Stomach smooth muscle (tissue), 2 donors: ENCODE measurements around the gene EHBP1.

Source experiments
- H3K27ac ChIP-seq: one replicate; pipeline ENCODE4 v1.7.0; 2013; ENCODE audit warnings: mild to moderate bottlenecking, low read length, inconsistent platforms
- H3K27me3 ChIP-seq, 2 donors: one replicate each; pipeline ENCODE4 v1.7.0; 2013; ENCODE audit warnings: low read length in 2 of 2; ENCODE audit not compliant: insufficient read depth in 2 of 2, control insufficient read depth in 1 of 2
- H3K36me3 ChIP-seq, 2 donors: one replicate each; pipeline ENCODE4 v1.7.0; 2013; ENCODE audit warnings: low read length in 2 of 2; ENCODE audit not compliant: control insufficient read depth in 2 of 2, insufficient read depth in 2 of 2
- H3K4me1 ChIP-seq: one replicate; pipeline ENCODE4 v1.7.0; 2013; ENCODE audit warnings: low read length; ENCODE audit not compliant: control insufficient read depth, insufficient read depth
- H3K4me3 ChIP-seq, 2 donors: one replicate each; pipeline ENCODE4 v1.7.0; 2013; ENCODE audit warnings: low read length in 2 of 2
- H3K9ac ChIP-seq, 2 donors: one replicate each; pipeline ENCODE4 v1.7.0; 2013; ENCODE audit warnings: low read length in 2 of 2, mild to moderate bottlenecking in 1 of 2
- H3K9me3 ChIP-seq, 2 donors: one replicate each; pipeline ENCODE4 v1.7.0; 2013; ENCODE audit warnings: low read length in 2 of 2; ENCODE audit not compliant: control insufficient read depth in 2 of 2
- donor health status: healthy.
- donor health status: Pancreatic carcinoma.

Gene EHBP1

DNA sequence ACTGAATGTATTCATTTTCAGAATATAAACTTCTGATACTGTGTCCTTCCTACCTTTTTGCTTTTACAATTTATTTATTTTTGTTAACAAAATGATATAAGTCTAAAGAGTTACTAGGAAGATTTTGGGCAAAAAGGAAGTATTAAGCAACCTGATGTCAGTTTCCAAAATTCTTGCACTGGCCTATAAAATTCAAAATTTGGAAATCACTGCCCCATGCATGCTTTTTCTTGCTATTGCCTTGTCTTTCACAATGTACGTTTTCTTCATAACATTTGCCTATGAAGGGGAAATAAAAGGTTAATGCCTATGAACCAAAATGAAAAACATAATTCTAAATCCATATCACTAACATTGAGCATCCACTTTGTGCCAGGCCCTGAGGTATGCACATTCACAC, 40.1 kb upstream of the EHBP1 start:
- H3K9ac ChIP-seq = no peak overlapping the region
- no peak overlapping the region for H3K4me3 ChIP-seq
- no peaks in the 10 kb centered on the region for H3K9me3 ChIP-seq
- H3K36me3 ChIP-seq = no peaks in the 10 kb centered on the region
- peaks cover 27% of the 10 kb centered on the region for H3K4me1 ChIP-seq
- peak overlapping the region; percentile 60 for H3K27ac ChIP-seq
- H3K27me3 ChIP-seq = no peaks in the 10 kb centered on the region

DNA sequence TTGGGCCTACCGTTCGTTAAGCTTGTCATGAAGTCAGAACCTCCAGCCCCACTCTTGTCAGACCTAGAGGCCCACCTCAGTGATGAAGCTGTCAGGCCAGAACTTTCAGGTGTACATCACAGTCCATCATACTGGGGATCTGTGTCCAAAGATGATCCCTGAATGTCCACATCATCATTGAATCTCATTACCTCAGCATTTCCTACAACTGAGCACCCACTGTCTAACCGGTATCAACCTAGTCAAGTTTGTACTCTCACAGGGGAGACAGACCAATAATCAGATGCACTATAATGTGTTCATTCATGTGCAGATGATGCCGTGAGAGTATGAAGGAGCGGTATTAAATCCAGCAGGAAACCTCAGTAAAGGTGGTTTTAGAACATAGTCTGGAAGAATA, 36.3 kb upstream of the EHBP1 start:
- Histone ChIP-seq H3K36me3 (no peaks in the 10 kb centered on the region), H3K27me3 (no peaks in the 10 kb centered on the region), H3K9ac (no peak overlapping the region), H3K27ac (no peak overlapping the region), H3K4me3 (no peak overlapping the region), H3K4me1 (peaks cover 32% of the 10 kb centered on the region), H3K9me3 (no peaks in the 10 kb centered on the region)

- no peaks in the 10 kb centered on the region for H3K27me3 ChIP-seq
- no peak overlapping the region for H3K27ac ChIP-seq
- H3K36me3 ChIP-seq = no peaks in the 10 kb centered on the region
- peaks cover 15% of the 10 kb centered on the region for H3K4me1 ChIP-seq
- no peak overlapping the region for H3K9ac ChIP-seq
- no peak overlapping the region for H3K4me3 ChIP-seq
- no peaks in the 10 kb centered on the region for H3K9me3 ChIP-seq
Measured at GRCh38 chr2:62672601-62673000, 32.9 kb upstream of the EHBP1 start.

DNA sequence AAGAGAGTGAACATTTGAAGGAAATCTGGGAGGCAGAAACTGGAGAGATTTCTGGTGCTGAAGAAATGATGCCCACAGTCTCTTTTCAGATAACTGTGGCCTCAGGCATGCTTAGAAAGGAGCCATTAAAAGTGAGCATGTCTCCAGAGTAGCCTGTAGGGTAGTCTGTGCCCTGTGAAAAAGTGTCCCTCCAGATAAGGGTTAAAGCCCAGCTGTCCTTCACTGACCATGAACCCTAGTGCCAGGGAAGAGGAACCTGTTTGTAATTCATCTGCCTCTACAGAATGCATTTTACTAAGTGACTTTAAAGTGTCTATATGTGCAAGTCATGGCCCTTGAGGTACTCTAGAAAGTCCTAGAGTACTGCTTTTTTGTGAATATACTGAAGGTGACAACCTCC, 30.5 kb upstream of the EHBP1 start:
- peaks cover 15% of the 10 kb centered on the region for H3K4me1 ChIP-seq

GRCh38 chr2:62685256-62685655, 20.3 kb upstream of the EHBP1 start:
- Histone ChIP-seq H3K4me1 (no peaks in the 10 kb centered on the region), H3K9me3 (no peaks in the 10 kb centered on the region), H3K27me3 (no peaks in the 10 kb centered on the region), H3K9ac (no peak overlapping the region), H3K36me3 (no peaks in the 10 kb centered on the region), H3K4me3 (no peak overlapping the region), H3K27ac (no peak overlapping the region)

More for the DNA sequence above, 30.5 kb upstream of the EHBP1 start:
- Histone ChIP-seq H3K4me3 (no peak overlapping the region), H3K9ac (no peak overlapping the region), H3K27ac (no peak overlapping the region), H3K9me3 (no peaks in the 10 kb centered on the region), H3K36me3 (no peaks in the 10 kb centered on the region), H3K27me3 (no peaks in the 10 kb centered on the region)

DNA sequence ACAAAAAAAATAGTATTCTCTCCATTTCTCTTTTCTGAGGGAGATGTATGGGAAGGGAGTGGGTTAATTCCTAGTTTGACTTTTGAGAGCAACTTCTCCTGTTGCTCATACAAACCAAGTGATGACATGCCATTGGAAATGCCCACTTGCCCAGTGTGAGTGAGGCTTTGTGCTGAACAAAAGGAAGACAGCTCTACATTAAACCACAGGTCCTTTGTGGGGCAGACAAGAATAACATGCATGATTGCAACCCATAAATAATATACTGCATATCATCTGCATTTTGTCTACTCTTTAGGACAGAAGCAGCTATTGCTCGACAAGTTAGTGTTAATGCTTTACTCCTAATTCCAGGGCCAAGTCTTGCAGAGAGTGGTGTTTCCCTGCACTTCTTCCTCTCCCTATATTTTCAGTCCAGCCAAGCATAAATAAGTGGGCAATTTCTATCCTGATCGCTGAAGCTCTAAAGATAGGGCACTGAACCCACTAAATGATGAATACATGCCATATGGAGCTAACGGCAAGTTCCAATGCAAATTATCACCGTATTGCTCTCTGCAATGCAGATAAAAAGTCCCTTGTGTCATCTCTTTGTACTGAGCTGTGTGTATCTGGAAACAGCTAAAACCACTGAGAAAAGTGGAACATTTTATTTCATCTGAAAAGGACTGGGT, 19.4 kb upstream of the EHBP1 start:
- Histone ChIP-seq H3K9ac (no peak overlapping the region), H3K9me3 (no peaks in the 10 kb centered on the region), H3K4me1 (no peaks in the 10 kb centered on the region), H3K4me3 (no peak overlapping the region), H3K27ac (no peak overlapping the region), H3K36me3 (no peaks in the 10 kb centered on the region), H3K27me3 (no peaks in the 10 kb centered on the region)

- H3K4me1 ChIP-seq = no peaks in the 10 kb centered on the region
- H3K9me3 ChIP-seq = no peaks in the 10 kb centered on the region
- H3K27ac ChIP-seq = no peak overlapping the region
- no peak overlapping the region for H3K9ac ChIP-seq
- H3K36me3 ChIP-seq = no peaks in the 10 kb centered on the region
- H3K27me3 ChIP-seq = no peaks in the 10 kb centered on the region
- no peak overlapping the region for H3K4me3 ChIP-seq
Measured at GRCh38 chr2:62687636-62688035, 17.9 kb upstream of the EHBP1 start.

DNA sequence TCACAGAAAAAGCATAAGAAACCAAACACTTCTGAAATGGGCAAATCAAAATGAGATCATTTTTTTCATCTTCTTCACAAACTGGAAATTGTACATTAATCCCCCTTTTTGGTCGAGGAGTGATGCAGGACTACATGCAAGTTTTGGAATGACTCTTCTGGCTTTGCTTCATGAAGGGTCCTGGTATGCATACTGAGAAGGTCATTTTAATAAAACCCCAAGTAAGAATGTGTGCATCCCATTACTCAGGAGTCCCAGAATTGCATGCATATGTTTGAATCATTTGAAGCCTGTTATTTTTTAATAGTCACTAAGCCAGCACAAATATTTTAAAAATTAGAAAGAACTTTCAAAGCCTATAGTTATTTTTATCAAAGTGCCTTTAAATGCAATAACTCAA, 16.7 kb upstream of the EHBP1 start:
- Histone ChIP-seq H3K9me3 (no peaks in the 10 kb centered on the region), H3K27ac (no peak overlapping the region), H3K9ac (no peak overlapping the region), H3K36me3 (no peaks in the 10 kb centered on the region), H3K4me1 (no peaks in the 10 kb centered on the region), H3K27me3 (no peaks in the 10 kb centered on the region), H3K4me3 (no peak overlapping the region)

DNA sequence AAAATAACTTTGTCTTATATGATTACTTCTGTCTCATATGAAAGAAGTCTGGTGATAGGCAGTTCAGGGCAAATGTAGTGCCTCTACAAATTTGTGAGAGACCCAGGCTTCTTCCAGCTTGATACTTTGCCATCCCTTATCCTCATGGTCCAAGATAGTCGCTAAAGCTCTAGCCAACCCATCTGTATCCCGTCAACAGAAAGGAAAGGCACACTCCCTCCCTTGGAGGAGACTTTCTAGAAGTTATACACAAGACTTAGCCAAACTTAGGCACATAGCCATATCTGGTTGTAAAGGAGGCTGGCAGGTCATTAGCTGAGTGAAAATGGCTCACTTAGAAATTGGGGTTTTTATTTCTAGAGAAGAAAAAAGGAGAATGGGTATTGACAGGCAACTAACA, 14.3 kb upstream of the EHBP1 start:
- H3K4me3 ChIP-seq = no peak overlapping the region
- H3K9me3 ChIP-seq = no peaks in the 10 kb centered on the region
- no peak overlapping the region for H3K27ac ChIP-seq
- no peaks in the 10 kb centered on the region for H3K36me3 ChIP-seq
- H3K9ac ChIP-seq = no peak overlapping the region
- no peaks in the 10 kb centered on the region for H3K27me3 ChIP-seq
- H3K4me1 ChIP-seq = no peaks in the 10 kb centered on the region

GRCh38 chr2:62692225-62692624, 13.3 kb upstream of the EHBP1 start:
- Histone ChIP-seq H3K27me3 (no peaks in the 10 kb centered on the region), H3K4me3 (no peak overlapping the region), H3K9me3 (no peaks in the 10 kb centered on the region), H3K27ac (no peak overlapping the region), H3K36me3 (no peaks in the 10 kb centered on the region), H3K4me1 (no peaks in the 10 kb centered on the region), H3K9ac (no peak overlapping the region)

GRCh38 chr2:62698653-62699052, 6.9 kb upstream of the EHBP1 start:
- Histone ChIP-seq H3K27me3 (no peaks in the 10 kb centered on the region), H3K4me1 (peaks cover 5% of the 10 kb centered on the region)

More at GRCh38 chr2:62698653-62699052, 6.9 kb upstream of the EHBP1 start:
- Histone ChIP-seq H3K9me3 (no peaks in the 10 kb centered on the region), H3K4me3 (no peak overlapping the region), H3K9ac (no peak overlapping the region), H3K36me3 (no peaks in the 10 kb centered on the region), H3K27ac (no peak overlapping the region)
